Retinal pigment epithelial cell (primary cell): Measurements from ENCODE around the gene NOTCH3.
A peak's percentile ranks its signal among the peaks of the same experiment; 100 is the strongest.

Source experiments
- DNase-seq: peaks from one replicate; pipeline ENCODE4 v3.0.0-alpha.2; 2010; ENCODE audit warnings: low read depth
- H3K4me3 ChIP-seq: 2 replicates; pipeline ENCODE4 v1.5.1; 2011; ENCODE audit warnings: mild to moderate bottlenecking, low read length, control low read depth, moderate library complexity
- CTCF ChIP-seq: conservative IDR thresholded peaks from 2 replicates; pipeline ENCODE4 v1.5.1; 2011; ENCODE audit warnings: low read depth, low read length, control low read depth, inconsistent platforms

The NOTCH3 gene

GRCh38 chr19:15235781-15236180 lies 35.0 kb upstream of the NOTCH3 start:
- no peak for TF ChIP-seq CTCF
- H3K4me3 ChIP-seq, result no peak overlapping the region

GRCh38 chr19:15234431-15235130 lies 33.8 kb upstream of the NOTCH3 start:
- no peak for DNase-seq
- TF ChIP-seq CTCF, result no peak
- H3K4me3 ChIP-seq, result no peak overlapping the region

More at GRCh38 chr19:15235781-15236180, 35.0 kb upstream of the NOTCH3 start:
- DNase-seq, result no peak

GRCh38 chr19:15231271-15231670 lies 30.5 kb upstream of the NOTCH3 start:
- no peak for DNase-seq
- no peak overlapping the region for H3K4me3 ChIP-seq
- TF ChIP-seq CTCF, result no peak

- no peak overlapping the region for H3K4me3 ChIP-seq
- no peak for DNase-seq
- TF ChIP-seq CTCF, result no peak
Observed at GRCh38 chr19:15227261-15227660, 26.5 kb upstream of the NOTCH3 start.

DNA sequence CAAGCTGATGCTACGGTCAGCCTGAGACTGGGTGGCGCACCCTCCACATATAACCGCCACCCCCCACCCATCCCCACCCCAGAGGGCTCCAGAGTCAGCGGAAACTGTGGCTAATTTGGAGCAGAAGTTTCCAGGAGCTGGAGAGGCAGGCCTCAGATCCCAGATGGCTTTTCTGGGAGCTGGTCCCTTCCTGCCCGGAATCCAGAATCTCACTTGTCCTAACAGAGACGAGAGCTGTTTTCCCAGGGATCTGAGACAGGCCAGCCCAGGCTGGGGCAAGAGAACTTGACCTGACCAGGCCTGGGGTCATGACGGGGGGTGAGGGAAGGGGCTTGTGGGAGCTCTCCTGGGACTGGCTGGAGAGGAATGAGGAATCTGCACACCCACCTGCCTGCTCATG lies 25.0 kb upstream of the NOTCH3 start:
- DNase-seq, result no peak
- no peak overlapping the region for H3K4me3 ChIP-seq
- no peak for TF ChIP-seq CTCF

DNA sequence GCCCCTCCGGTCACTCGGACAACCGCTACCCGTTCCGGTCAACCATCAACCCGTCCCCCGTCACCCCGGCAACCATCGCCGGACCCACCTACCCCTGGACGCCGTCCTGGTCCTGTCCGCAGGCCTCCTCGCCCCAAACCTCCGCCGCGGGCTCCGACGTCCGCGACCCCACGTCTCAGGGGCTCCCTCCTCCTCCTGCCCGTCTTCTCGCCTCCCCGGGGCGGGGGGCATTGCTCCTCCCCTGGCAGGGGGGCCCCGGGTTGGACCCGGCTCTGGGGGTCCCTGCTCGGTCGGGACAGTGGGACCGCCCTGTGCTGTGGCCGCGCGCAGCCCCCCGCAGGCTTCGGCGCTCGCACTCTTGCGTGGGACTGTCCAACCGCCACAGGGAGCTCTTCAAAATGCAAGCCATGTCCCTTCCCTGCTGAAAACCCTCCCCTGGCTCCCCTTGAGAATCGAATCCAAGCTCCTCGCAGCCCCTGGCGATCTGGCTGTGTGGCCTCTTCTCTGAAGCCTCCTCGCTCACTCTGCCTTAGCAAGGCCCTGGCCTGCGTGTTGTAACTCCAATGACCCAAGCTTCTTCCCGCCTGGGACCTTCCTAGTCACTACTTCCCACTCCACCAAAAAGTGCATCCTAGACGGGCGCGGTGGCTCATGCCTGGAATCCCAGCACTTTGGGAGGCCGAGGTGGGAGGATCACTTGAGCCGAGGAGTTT lies 23.0 kb upstream of the NOTCH3 start:
- no peak for DNase-seq
- no peak for TF ChIP-seq CTCF
- peak overlapping the region; percentile 71 for H3K4me3 ChIP-seq
